Upper lobe of left lung (tissue), 4 donors: ENCODE data around the gene ADCY5.

Experiments used
- POLR2A ChIP-seq, 4 donors: fragments of 450-650 bp; IDR thresholded peaks; one replicate each; pipeline ENCODE4 v1.5.1; 2016 to 2017; ENCODE audit warnings: antibody characterized with exemption in 4 of 4, mild to moderate bottlenecking in 2 of 4
- TF ChIP-seq, protein P1 (sequence below), 6 experiments: fragments of 450-650 bp in 4 of 6; fragments of 200-600 bp in 2 of 6; sonication (generic) in 2 of 6; IDR thresholded peaks; one replicate each; pipeline ENCODE4 v1.5.1; 2016 to 2019; ENCODE audit warnings: antibody characterized with exemption in 6 of 6

DNA sequence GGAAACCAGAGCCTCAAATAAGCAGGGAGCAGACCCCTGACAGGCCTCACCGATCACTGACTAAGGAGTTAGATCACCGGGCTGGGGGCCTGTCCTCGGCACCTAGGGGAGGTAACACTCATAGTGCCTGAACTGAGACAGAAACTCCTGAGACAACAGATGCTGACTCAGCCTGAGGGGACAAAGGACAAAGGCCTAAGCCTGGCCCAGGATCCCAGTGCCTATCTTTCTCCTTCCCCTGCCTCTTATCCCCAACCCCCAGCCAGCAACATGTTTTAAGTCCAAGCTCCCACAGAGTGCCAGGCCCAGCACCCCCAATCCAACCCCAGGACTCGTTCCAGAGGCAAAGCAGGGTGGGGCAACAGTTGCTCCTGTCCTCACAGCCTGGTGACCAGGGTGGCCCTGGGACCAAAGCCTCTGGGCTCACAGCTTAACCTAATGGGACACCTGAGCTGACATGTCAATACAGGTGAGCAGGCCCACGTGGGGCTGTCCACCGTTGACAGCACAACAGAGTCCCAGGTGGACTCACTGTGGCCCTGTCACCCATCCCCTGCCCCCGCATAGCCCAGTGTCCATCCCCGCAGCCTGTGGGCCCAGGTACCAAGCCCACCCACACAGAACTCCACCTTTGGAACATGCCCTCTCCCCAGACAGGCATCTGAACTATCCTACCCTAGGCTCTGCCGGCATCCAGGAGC, 37.4 kb downstream of the ADCY5 start:
- TF ChIP-seq POLR2A (IDR thresholded peaks at IDR 0.05) = no peak
- TF ChIP-seq, protein P1, sequence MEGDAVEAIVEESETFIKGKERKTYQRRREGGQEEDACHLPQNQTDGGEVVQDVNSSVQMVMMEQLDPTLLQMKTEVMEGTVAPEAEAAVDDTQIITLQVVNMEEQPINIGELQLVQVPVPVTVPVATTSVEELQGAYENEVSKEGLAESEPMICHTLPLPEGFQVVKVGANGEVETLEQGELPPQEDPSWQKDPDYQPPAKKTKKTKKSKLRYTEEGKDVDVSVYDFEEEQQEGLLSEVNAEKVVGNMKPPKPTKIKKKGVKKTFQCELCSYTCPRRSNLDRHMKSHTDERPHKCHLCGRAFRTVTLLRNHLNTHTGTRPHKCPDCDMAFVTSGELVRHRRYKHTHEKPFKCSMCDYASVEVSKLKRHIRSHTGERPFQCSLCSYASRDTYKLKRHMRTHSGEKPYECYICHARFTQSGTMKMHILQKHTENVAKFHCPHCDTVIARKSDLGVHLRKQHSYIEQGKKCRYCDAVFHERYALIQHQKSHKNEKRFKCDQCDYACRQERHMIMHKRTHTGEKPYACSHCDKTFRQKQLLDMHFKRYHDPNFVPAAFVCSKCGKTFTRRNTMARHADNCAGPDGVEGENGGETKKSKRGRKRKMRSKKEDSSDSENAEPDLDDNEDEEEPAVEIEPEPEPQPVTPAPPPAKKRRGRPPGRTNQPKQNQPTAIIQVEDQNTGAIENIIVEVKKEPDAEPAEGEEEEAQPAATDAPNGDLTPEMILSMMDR (IDR thresholded peaks at IDR 0.05) = no peak
